CD4-positive, CD25-positive, alpha-beta regulatory T cell (primary cell): ENCODE measurements around the gene KNSTRN. TPM values are rescaled to one million over a fixed set of nuclear protein-coding genes. Genes with fewer than 3 reads are reported as not detected.

Source experiments
- ATAC-seq, 2 donors: fragments of 150-1000 bp; cut with Tn5 transposase; one replicate each; pipeline ENCODE4 v1.10.0; 2021; ENCODE audit warnings: low read depth in 2 of 2, moderate number of reproducible peaks in 2 of 2, moderate library complexity in 1 of 2
- DNase-seq, 3 donors: peaks; one replicate each; pipeline versions ENCODE4 v3.0.0 to v3.0.0-alpha.2; 2012 to 2022; ENCODE audit warnings: mixed read lengths in 1 of 3
- H3K27ac ChIP-seq: one replicate; pipeline ENCODE4 v1.7.0; 2013; ENCODE audit warnings: mild to moderate bottlenecking, low read length; ENCODE audit not compliant: insufficient read depth, poor library complexity, severe bottlenecking
- H3K27me3 ChIP-seq: one replicate; pipeline ENCODE4 v1.7.0; 2013; ENCODE audit warnings: low read length; ENCODE audit not compliant: control insufficient read depth, insufficient read depth
- H3K36me3 ChIP-seq: one replicate; pipeline ENCODE4 v1.7.0; 2013; ENCODE audit warnings: mild to moderate bottlenecking, low read length, moderate library complexity; ENCODE audit not compliant: control insufficient read depth, insufficient read depth
- H3K4me1 ChIP-seq: 2 replicates; pipeline ENCODE4 v1.7.0; 2013; ENCODE audit warnings: mild to moderate bottlenecking, low read length; ENCODE audit not compliant: insufficient read depth, control insufficient read depth, poor library complexity, severe bottlenecking
- H3K4me3 ChIP-seq: one replicate; pipeline ENCODE4 v1.7.0; 2013; ENCODE audit warnings: low read depth, mild to moderate bottlenecking, low read length, moderate library complexity
- H3K9me3 ChIP-seq, 2 experiments: 1 replicate in 1 of 2; 2 replicates in 1 of 2; pipeline ENCODE4 v1.7.0; 2013; ENCODE audit warnings: low read length in 2 of 2, mild to moderate bottlenecking in 1 of 2, moderate library complexity in 1 of 2; ENCODE audit not compliant: control insufficient read depth in 2 of 2
- H3K27ac Mint-ChIP-seq, 3 donors: one replicate each; pipeline ENCODE4 v1.8.0; 2020 to 2022; ENCODE audit warnings: mild to moderate bottlenecking in 3 of 3, mixed read lengths in 3 of 3, moderate library complexity in 2 of 3
- H3K27me3 Mint-ChIP-seq: one replicate; pipeline ENCODE4 v1.8.0; 2022; ENCODE audit warnings: mild to moderate bottlenecking, mixed read lengths
- H3K36me3 Mint-ChIP-seq: one replicate; pipeline ENCODE4 v1.8.0; 2020; ENCODE audit warnings: mixed read lengths
- H3K4me1 Mint-ChIP-seq, 4 donors: one replicate each; pipeline ENCODE4 v1.8.0; 2020 to 2022; ENCODE audit warnings: mixed read lengths in 4 of 4, mild to moderate bottlenecking in 1 of 4
- H3K4me3 Mint-ChIP-seq, 4 donors: one replicate each; pipeline ENCODE4 v1.8.0; 2020 to 2022; ENCODE audit warnings: mild to moderate bottlenecking in 4 of 4, mixed read lengths in 4 of 4, moderate library complexity in 3 of 4
- H3K9me3 Mint-ChIP-seq, 7 donors: one replicate each; pipeline ENCODE4 v1.8.0; 2020 to 2022; ENCODE audit warnings: mixed read lengths in 7 of 7, mild to moderate bottlenecking in 3 of 7, moderate library complexity in 2 of 7
- polyA plus RNA-seq, 4 donors: library from polyadenylated mRNA; unstranded; fragments of 300-500 nt; fragmentation: Illumina TruSeq; gene quantifications; one replicate each; pipeline ENCODE4 v1.2.3, GENCODE V29; 2021
- total RNA-seq: library from RNA; stranded (reverse); gene quantifications from one replicate; pipeline ENCODE4 v1.2.3, GENCODE V29; 2022

The KNSTRN gene
- total and polyA plus RNA-seq, 5 donors from 2014 or later: 3.3 to 10.5 (median 4.6) TPM

GRCh38 chr15:40366457-40367370, 15.8 kb upstream of the KNSTRN start:
- Mint-ChIP-seq H3K27me3 (no peaks in the 10 kb centered on the region), H3K4me3 (peak overlapping the region; percentile 86 to 93 (median 90)), H3K9me3 (peaks cover 0 to 1% (median 0%) of the 10 kb centered on the region in 7 donors), H3K36me3 (peaks cover 8% of the 10 kb centered on the region), H3K4me1 (peaks cover 5 to 49% (median 17%) of the 10 kb centered on the region in 4 donors), H3K27ac (peak overlapping the region in 2 of 3 donors; percentile 75 to 88)
- Histone ChIP-seq H3K27me3 (no peaks in the 10 kb centered on the region), H3K36me3 (no peaks in the 10 kb centered on the region), H3K9me3 (no peaks in the 10 kb centered on the region), H3K4me3 (peak overlapping the region; percentile 39), H3K27ac (no peak overlapping the region), H3K4me1 (peaks cover 22% of the 10 kb centered on the region)
- ATAC-seq (no peak), DNase-seq (no peak)

DNA sequence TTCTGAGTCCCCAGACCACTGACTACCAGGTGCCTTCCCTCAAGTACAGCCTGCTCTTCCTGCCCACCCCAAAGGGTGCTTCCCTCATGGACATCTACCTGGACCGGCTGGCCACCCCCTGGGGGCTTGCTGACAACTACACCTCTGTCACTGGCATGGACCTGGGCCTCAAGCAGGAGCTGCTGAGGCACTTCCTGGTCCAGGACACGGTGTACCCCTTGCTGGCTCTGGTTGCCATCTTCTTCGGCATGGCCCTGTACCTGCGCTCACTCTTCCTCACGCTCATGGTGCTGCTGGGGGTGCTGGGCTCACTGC, 15.2 kb upstream of the KNSTRN start:
- Histone ChIP-seq H3K27ac (peak overlapping the region; percentile 51), H3K4me3 (peak overlapping the region; percentile 39), H3K36me3 (no peaks in the 10 kb centered on the region), H3K9me3 (no peaks in the 10 kb centered on the region), H3K27me3 (no peaks in the 10 kb centered on the region), H3K4me1 (peaks cover 22% of the 10 kb centered on the region)
- Mint-ChIP-seq H3K27me3 (no peaks in the 10 kb centered on the region), H3K9me3 (peaks cover 0 to 1% (median 0%) of the 10 kb centered on the region in 7 donors), H3K27ac (peak overlapping the region; percentile 75 to 88 (median 88)), H3K36me3 (peaks cover 4% of the 10 kb centered on the region), H3K4me1 (peaks cover 5 to 44% (median 15%) of the 10 kb centered on the region in 4 donors), H3K4me3 (peak overlapping the region; percentile 86 to 93 (median 90))
- DNase-seq: no peak
- no peak for ATAC-seq

DNA sequence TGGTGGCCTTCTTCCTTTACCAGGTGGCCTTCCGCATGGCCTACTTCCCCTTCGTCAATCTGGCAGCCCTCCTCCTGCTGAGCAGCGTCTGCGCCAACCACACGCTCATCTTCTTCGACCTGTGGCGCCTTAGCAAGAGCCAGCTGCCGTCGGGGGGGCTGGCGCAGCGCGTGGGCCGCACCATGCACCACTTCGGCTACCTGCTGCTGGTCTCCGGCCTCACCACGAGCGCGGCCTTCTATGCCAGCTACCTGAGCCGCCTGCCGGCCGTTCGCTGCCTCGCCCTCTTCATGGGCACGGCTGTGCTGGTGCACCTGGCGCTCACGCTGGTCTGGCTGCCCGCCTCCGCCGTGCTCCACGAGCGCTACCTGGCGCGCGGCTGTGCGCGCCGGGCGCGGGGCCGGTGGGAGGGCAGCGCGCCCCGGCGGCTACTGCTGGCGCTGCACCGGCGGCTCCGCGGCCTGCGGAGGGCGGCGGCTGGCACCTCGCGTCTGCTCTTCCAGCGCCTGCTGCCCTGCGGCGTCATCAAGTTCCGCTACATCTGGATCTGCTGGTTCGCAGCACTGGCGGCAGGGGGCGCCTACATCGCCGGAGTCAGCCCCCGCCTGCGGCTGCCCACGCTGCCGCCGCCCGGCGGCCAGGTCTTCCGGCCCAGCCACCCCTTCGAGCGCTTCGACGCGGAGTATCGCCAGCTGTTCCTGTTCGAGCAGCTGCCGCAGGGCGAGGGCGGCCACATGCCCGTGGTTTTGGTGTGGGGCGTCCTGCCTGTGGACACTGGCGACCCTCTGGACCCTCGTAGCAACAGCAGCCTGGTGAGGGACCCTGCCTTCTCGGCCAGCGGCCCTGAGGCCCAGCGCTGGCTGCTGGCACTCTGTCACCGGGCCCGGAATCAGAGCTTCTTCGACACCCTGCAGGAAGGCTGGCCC, 14.6 kb upstream of the KNSTRN start:
- Mint-ChIP-seq H3K4me3 (peak overlapping the region; percentile 86 to 93 (median 90)), H3K4me1 (peaks cover 5 to 42% (median 13%) of the 10 kb centered on the region in 4 donors), H3K36me3 (no peaks in the 10 kb centered on the region), H3K9me3 (peaks cover 0 to 1% (median 0%) of the 10 kb centered on the region in 7 donors), H3K27ac (peak overlapping the region; percentile 75 to 88 (median 88)), H3K27me3 (no peaks in the 10 kb centered on the region)
- H3K4me1 ChIP-seq: peaks cover 22% of the 10 kb centered on the region
- H3K4me3 ChIP-seq: peak overlapping the region; percentile 39
- H3K27me3 ChIP-seq: no peaks in the 10 kb centered on the region
- H3K9me3 ChIP-seq: no peaks in the 10 kb centered on the region
- H3K27ac ChIP-seq: peak overlapping the region; percentile 51
- peak; percentile 79 to 95 (median 90) for DNase-seq
- peak; percentile 92 to 95 for ATAC-seq
- H3K36me3 ChIP-seq: no peaks in the 10 kb centered on the region

- H3K9me3 Mint-ChIP-seq: peaks cover 0 to 1% (median 0%) of the 10 kb centered on the region in 7 donors
- H3K27ac ChIP-seq: no peak overlapping the region
- no peaks in the 10 kb centered on the region for H3K36me3 ChIP-seq
- no peak for DNase-seq
- ATAC-seq: no peak
- no peaks in the 10 kb centered on the region for H3K9me3 ChIP-seq
- no peaks in the 10 kb centered on the region for H3K27me3 ChIP-seq
- peaks cover 5 to 38% (median 13%) of the 10 kb centered on the region in 4 donors for H3K4me1 Mint-ChIP-seq
- H3K4me3 Mint-ChIP-seq: peak overlapping the region; percentile 41 to 77 (median 59)
- H3K4me3 ChIP-seq: no peak overlapping the region
- no peaks in the 10 kb centered on the region for H3K36me3 Mint-ChIP-seq
- no peaks in the 10 kb centered on the region for H3K27me3 Mint-ChIP-seq
- peak overlapping the region in 1 of 3 donors; percentile 23 for H3K27ac Mint-ChIP-seq
- peaks cover 22% of the 10 kb centered on the region for H3K4me1 ChIP-seq
Measured at GRCh38 chr15:40368719-40369473, 13.6 kb upstream of the KNSTRN start.

DNA sequence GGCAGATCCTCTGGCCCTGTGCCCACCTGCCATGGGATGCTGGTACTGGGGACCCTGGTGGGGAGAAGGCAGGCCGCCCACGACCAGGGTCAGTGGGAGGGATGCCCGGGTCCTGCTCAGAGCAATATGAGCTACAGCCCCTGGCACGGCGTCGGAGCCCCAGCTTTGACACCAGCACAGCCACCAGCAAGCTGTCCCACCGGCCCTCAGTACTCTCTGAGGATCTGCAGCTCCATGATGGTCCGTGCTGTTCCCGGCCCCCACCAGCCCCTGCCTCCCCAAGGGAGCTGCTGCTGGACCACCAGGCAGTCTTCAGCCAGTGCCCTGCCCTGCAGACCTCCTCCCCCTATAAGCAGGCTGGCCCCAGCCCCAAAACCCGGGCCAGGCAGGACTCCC, 13.0 kb upstream of the KNSTRN start:
- no peaks in the 10 kb centered on the region for H3K9me3 ChIP-seq
- H3K36me3 Mint-ChIP-seq: no peaks in the 10 kb centered on the region
- peak overlapping the region in 3 of 4 donors; percentile 41 to 64 (median 54) for H3K4me3 Mint-ChIP-seq
- H3K27me3 Mint-ChIP-seq: no peaks in the 10 kb centered on the region
- no peak overlapping the region for H3K4me3 ChIP-seq
- H3K27ac ChIP-seq: no peak overlapping the region
- peaks cover 22% of the 10 kb centered on the region for H3K4me1 ChIP-seq
- ATAC-seq (no peak), DNase-seq (no peak)
- H3K36me3 ChIP-seq: no peaks in the 10 kb centered on the region
- no peak overlapping the region for H3K27ac Mint-ChIP-seq
- H3K4me1 Mint-ChIP-seq: peaks cover 5 to 35% (median 13%) of the 10 kb centered on the region in 4 donors
- H3K27me3 ChIP-seq: no peaks in the 10 kb centered on the region
- peaks cover 0 to 1% (median 0%) of the 10 kb centered on the region in 7 donors for H3K9me3 Mint-ChIP-seq

- Histone ChIP-seq H3K27ac (no peak overlapping the region), H3K9me3 (no peaks in the 10 kb centered on the region), H3K4me3 (no peak overlapping the region), H3K27me3 (no peaks in the 10 kb centered on the region), H3K36me3 (no peaks in the 10 kb centered on the region), H3K4me1 (peaks cover 22% of the 10 kb centered on the region)
- Mint-ChIP-seq H3K4me1 (peaks cover 5 to 32% (median 13%) of the 10 kb centered on the region in 4 donors), H3K4me3 (no peak overlapping the region), H3K27ac (no peak overlapping the region), H3K9me3 (peaks cover 0 to 1% (median 0%) of the 10 kb centered on the region in 7 donors), H3K27me3 (no peaks in the 10 kb centered on the region), H3K36me3 (no peaks in the 10 kb centered on the region)
- ATAC-seq (no peak), DNase-seq (no peak)
Measured at GRCh38 chr15:40369971-40370370, 12.6 kb upstream of the KNSTRN start.

DNA sequence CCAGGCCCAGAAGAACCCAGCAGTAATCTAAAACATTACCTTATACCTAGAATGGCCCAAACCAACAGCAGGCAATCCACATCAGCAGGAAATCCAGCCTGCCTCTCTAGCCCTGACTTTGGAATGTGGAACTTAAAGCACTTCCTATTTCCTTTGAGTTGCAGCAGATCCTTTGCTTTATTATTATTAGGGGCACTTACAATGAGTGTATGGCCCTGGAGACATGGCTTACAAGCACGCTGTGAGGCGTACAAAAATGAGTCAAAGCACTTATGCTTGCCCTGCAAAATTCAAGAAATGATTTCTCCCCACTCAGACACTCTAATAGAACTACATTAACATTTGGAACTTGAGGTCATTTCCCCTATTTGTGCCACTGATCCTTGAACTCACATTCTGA, 9.5 kb upstream of the KNSTRN start:
- Mint-ChIP-seq H3K36me3 (no peaks in the 10 kb centered on the region), H3K9me3 (peaks cover 0 to 1% (median 0%) of the 10 kb centered on the region in 7 donors), H3K4me1 (peaks cover 0 to 3% (median 0%) of the 10 kb centered on the region in 4 donors), H3K4me3 (no peak overlapping the region), H3K27ac (no peak overlapping the region), H3K27me3 (no peaks in the 10 kb centered on the region)
- Histone ChIP-seq H3K27me3 (no peaks in the 10 kb centered on the region), H3K36me3 (no peaks in the 10 kb centered on the region), H3K4me1 (peaks cover 3% of the 10 kb centered on the region), H3K9me3 (no peaks in the 10 kb centered on the region), H3K4me3 (no peak overlapping the region), H3K27ac (no peak overlapping the region)
- ATAC-seq (no peak), DNase-seq (no peak)
